ENCODE results near the gene ZNF324B. TPM values are rescaled to one million over a fixed set of nuclear protein-coding genes. Genes with fewer than 3 reads are reported as not detected.

Gene ZNF324B
- total and polyA plus RNA-seq, 2 donors (not counting 3 experiments of a cell fraction or from before 2014, with no cell fraction given) = 3.4 to 6.9 TPM

GRCh38 chr19:58479303-58479702 lies 27.9 kb downstream of the ZNF324B start:
- no peaks in the 10 kb centered on the region for H3K9me1 ChIP-seq (replicated peaks; ENCODE audit: control insufficient read depth, extremely low read depth, insufficient read depth, low read length)
- no peak overlapping the region for H3K27ac ChIP-seq (ENCODE audit: insufficient read depth, low read depth, low read length)
- FAIRE-seq (no peak), DNase-seq (ENCODE audit: low read depth, low spot score) (no peak)
- H3K79me2 ChIP-seq (ENCODE audit: control insufficient read depth, insufficient read depth, low read length) = no peaks in the 10 kb centered on the region
- H3K9me3 ChIP-seq (replicated peaks; ENCODE audit: control insufficient read depth, insufficient read depth, low read length) = no peaks in the 10 kb centered on the region
- H3K4me1 ChIP-seq (ENCODE audit: control insufficient read depth, extremely low read depth, insufficient read depth, low read length) = peaks cover 9% of the 10 kb centered on the region
- no peaks in the 10 kb centered on the region for H4K20me1 ChIP-seq (replicated peaks; ENCODE audit: control insufficient read depth, extremely low read depth, insufficient read depth, low read length)
- H3K4me2 ChIP-seq (ENCODE audit: insufficient read depth, low read length) = no peak overlapping the region
- intact Hi-C loops (cut with micrococcal nuclease) (no loop called here), dilution Hi-C loops (cut with MboI; ENCODE audit: extremely low pct_ligation_motif_present, low sequenced_read_pairs) (no loop called here)
- TF ChIP-seq CTCF (IDR thresholded peaks at IDR 0.05; ENCODE audit: extremely low read depth in 1 of 2, insufficient read depth in 1 of 2, low read depth in 1 of 2, low read length in 2 of 2) = no peak
- no peak overlapping the region for H3K4me3 ChIP-seq (replicated peaks in 1 of 3; ENCODE audit: insufficient read depth in 1 of 3, low read depth in 1 of 3, low read length in 3 of 3)
- BruUV-seq (replicated peaks) = no TSS peak
- ChIA-PET POLR2A (no interaction called here), CTCF (no interaction called here)
- no peaks in the 10 kb centered on the region for H3K36me3 ChIP-seq (ENCODE audit: control insufficient read depth in 2 of 2, extremely low read depth in 1 of 2, insufficient read depth in 2 of 2, low read length in 2 of 2)
- H3K27me3 ChIP-seq (ENCODE audit: control insufficient read depth in 2 of 2, insufficient read depth in 2 of 2, low read length in 2 of 2) = no peaks in the 10 kb centered on the region
- no peak overlapping the region for H3K9ac ChIP-seq (replicated peaks; ENCODE audit: extremely low read depth, insufficient read depth, low read length)
- no peak overlapping the region for H2AFZ ChIP-seq (ENCODE audit: low read depth, low read length)

GRCh38 chr19:58479736-58480480 lies 28.5 kb downstream of the ZNF324B start:
- Histone ChIP-seq H3K4me3 (replicated peaks in 1 of 3; ENCODE audit: insufficient read depth in 1 of 3, low read depth in 1 of 3, low read length in 3 of 3) (no peak overlapping the region), H3K9me3 (replicated peaks; ENCODE audit: control insufficient read depth, insufficient read depth, low read length) (no peaks in the 10 kb centered on the region), H2AFZ (ENCODE audit: low read depth, low read length) (no peak overlapping the region), H3K9ac (replicated peaks; ENCODE audit: extremely low read depth, insufficient read depth, low read length) (no peak overlapping the region), H3K4me1 (ENCODE audit: control insufficient read depth, extremely low read depth, insufficient read depth, low read length) (peaks cover 9% of the 10 kb centered on the region), H3K79me2 (ENCODE audit: control insufficient read depth, insufficient read depth, low read length) (no peaks in the 10 kb centered on the region), H3K27me3 (ENCODE audit: control insufficient read depth in 2 of 2, insufficient read depth in 2 of 2, low read length in 2 of 2) (no peaks in the 10 kb centered on the region), H4K20me1 (replicated peaks; ENCODE audit: control insufficient read depth, extremely low read depth, insufficient read depth, low read length) (no peaks in the 10 kb centered on the region), H3K4me2 (ENCODE audit: insufficient read depth, low read length) (no peak overlapping the region), H3K36me3 (ENCODE audit: control insufficient read depth in 2 of 2, extremely low read depth in 1 of 2, insufficient read depth in 2 of 2, low read length in 2 of 2) (no peaks in the 10 kb centered on the region), H3K27ac (ENCODE audit: insufficient read depth, low read depth, low read length) (no peak overlapping the region), H3K9me1 (replicated peaks; ENCODE audit: control insufficient read depth, extremely low read depth, insufficient read depth, low read length) (no peaks in the 10 kb centered on the region)
- ChIA-PET CTCF (no interaction called here), POLR2A (no interaction called here)
- intact Hi-C loops (cut with micrococcal nuclease) (no loop called here), dilution Hi-C loops (cut with MboI; ENCODE audit: extremely low pct_ligation_motif_present, low sequenced_read_pairs) (no loop called here)
- no peak for DNase-seq (ENCODE audit: low read depth, low spot score)
- no TSS peak for BruUV-seq (replicated peaks)
- TF ChIP-seq CTCF (IDR thresholded peaks at IDR 0.05; ENCODE audit: extremely low read depth in 1 of 2, insufficient read depth in 1 of 2, low read depth in 1 of 2, low read length in 2 of 2) (no peak), MAX (IDR thresholded peaks at IDR 0.05; ENCODE audit: insufficient read depth, insufficient read length) (no peak), POLR2AphosphoS5 (IDR thresholded peaks at IDR 0.05; ENCODE audit: insufficient read depth, low read depth, low read length) (no peak), FOS (IDR thresholded peaks at IDR 0.05; ENCODE audit: borderline replicate concordance, insufficient read depth, low read length) (no peak), MYC (IDR thresholded peaks at IDR 0.05; ENCODE audit: low read depth, low read length) (no peak), GATA2 (IDR thresholded peaks at IDR 0.05; ENCODE audit: insufficient read depth, insufficient read length, low read depth, low read length) (no peak), POLR2A (IDR thresholded peaks at IDR 0.05; ENCODE audit: low read depth, low read length) (no peak), EZH2 (IDR thresholded peaks at IDR 0.05; ENCODE audit: borderline replicate concordance, low read depth, low read length, severe bottlenecking) (no peak), JUN (IDR thresholded peaks at IDR 0.05; ENCODE audit: borderline replicate concordance, insufficient read depth, insufficient read length, low read depth) (no peak)
- no peak for FAIRE-seq
